Measurements from ENCODE around the gene SHMT2.
"Not testable (repeated sequence)": the region's sequence is repeated elsewhere in the genome, so short reads cannot be mapped to it uniquely, and the experiment has no call there.

The SHMT2 gene

DNA sequence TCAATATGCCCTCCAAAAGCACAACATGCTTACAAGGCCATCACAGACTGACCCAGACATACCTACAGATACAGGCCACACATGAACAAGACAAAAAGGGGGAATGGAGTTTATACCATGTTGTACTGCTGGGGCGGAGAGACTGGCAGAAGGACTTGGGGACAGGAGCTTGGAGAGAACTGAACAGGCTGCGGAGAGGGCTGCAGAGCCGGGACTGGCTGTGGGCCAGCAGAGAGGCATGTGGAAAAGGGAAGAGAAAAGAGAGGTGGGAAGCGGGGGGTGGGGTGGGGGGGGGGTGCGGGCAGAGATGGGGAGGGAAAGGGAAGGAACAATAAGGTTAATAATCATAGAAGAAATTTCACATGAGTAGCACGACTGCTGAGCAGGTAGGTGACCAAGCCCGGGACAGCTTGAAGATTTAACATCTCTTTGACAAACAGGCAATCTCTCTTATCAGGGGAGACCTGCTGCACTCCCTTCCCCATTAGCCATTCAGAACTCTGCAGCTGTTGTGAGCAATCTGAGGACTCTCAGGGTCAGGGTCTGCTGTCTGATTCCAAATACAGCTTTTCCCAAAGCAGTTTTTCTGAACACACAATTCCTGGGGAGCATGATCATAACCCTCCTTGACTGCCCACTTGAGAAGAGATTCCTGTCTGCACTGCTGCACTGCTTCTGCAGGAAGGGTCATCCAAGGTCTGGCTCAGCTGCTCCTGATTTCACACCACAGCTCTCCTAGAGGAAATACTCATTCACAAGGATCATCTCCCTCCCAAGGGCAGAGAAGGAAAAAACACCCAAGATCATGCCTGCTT, 43.0 kb downstream of the SHMT2 start:
- DNase-seq = peak; percentile 42

DNA sequence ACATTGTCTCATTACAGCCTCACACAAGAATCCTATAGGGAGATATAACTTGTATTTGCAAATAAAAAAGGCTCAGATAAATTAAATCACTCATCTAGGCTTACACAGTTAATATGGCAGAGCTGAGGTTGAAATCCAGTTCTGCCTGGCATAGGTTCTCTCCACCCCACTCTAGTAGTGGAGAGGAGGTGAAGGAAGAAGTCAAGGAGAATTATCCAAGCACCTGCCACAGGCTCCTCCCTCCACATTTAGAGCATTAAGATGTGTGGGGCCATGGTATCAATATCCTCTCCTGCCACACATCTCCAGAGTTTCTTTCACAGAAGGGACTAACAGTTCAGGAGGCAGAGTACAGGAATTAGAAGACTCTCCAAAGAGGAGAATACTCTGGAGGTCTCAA, 44.0 kb downstream of the SHMT2 start:
- no peak for DNase-seq

DNA sequence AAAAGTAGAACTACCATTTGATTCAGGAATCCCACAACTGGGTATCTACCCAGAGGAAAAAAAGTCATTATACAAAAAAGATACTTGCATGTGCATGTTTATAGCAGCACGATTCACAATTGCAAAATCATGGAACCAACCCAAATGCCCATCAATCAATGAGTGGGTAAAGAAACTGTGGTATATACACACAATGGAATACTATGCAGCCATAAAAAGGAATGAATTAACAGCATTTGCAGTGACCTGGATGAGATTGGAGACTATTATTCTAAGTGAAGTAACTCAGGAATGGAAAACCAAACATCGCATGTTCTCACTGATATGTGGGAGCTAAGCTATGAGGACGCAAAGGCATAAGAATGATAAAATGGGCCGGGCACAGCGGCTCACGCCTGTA, 46.7 kb downstream of the SHMT2 start:
- DNase-seq = not testable (repeated sequence)

DNA sequence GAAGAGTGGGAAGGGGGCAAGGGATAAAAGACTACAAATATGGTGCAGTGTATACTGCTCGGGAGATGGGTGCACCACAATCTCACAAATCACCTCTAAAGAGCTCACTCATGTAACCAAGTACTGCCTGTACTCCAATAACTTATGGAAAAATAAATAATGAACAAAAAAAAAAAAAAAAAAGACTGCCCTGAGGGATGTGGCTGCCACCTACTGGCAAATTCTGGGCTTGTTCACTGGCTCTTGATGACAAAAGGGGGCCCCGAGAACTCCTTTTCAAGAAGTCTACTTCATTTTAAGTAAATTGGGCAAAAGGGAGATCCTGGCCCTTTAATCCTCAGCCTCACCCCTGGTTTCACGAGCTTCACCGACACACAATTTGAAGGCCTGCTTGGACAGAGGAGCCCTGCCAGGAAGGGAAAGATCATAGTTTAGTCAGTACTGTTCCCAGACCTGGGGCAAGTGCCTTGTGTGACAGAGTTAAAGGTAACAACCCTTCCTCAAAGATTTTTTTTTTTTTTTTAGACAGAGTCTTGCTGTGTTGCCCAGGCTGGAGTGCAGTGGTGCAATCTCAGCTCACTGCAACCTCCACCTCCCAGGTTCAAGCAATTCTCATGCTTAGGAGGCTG, 47.5 kb downstream of the SHMT2 start:
- DNase-seq = no peak

DNA sequence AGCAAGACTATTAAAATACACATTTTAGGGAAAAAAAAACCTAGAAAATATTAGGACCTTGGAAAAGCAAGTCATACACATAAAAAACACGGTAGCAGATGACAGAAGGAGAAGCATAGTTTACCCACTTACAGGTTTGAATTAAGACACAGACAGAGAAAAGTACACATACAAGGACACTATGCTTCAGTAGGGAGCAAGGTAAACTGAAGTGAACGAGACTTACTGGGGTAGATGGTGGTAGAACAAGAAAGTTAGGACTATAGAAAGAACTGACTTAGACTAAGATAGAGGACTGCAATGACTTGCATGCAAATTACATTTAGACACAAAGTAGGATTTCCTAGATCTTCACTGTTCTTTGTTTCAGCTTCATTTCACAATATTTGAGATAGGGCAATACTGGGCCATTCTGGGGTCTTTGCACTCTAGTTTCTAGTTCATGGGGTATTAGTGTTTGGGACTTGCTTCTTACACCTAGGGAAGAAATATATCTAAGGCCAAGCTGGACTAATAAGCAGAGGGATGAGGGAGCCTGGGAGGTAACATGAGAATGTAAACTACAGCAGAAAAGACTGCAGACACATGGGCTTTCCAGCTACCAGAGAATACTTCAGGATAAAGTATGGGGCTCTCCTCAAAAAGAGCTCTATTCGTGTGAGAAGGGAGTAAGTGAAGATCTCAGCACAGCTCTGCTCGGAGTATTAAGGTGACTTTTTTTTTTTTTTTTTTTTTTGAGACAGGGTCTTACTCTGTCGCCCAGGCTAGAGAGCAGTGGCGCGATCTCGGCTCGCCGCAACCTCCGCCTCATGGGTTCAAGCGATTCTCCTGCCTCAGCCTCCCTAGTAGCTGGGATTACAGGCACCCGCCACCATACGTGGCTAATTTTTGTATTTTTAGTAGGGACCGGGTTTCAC, 49.2 kb downstream of the SHMT2 start:
- no peak for DNase-seq

DNA sequence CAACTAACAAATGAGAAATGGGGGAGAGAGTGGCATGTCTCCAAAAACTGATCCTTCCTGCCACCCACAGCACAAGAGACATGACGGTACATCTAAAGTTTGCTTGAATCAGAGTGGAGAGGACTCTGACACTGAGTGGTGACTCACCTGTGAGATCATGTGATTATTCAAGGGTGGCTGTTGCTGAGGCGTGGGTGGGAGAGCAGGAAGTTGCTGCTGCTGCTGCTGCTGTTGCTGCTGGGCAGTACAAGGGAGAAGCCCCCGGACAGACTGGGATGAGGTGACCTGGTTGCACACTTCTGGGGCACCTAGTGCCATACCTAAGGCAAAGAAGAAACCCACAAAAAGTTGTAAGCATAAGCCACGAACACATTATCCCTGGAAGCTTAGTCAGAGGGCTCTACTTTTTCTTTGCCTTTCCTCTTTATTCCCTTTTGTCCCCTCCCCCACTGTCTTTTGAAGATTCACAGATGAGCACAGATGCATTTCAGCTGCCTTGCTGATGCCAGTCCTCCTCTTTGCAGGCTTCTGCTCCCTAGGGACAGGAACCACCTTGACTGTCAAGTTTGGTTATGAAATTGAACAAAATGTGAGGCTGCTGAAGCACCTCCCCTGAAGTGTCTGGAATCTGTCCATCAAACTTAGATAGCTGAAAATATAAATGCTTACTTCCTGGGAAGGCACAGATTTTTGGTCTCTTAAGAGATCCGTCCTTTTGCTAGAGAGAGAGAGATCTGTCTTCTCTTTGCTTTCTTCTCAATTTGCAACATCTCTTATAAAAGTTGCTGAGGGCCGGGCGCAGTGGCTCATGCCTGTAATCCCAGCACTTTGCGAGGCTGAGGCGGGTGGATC, 50.9 kb downstream of the SHMT2 start:
- DNase-seq = peak; percentile 48

DNA sequence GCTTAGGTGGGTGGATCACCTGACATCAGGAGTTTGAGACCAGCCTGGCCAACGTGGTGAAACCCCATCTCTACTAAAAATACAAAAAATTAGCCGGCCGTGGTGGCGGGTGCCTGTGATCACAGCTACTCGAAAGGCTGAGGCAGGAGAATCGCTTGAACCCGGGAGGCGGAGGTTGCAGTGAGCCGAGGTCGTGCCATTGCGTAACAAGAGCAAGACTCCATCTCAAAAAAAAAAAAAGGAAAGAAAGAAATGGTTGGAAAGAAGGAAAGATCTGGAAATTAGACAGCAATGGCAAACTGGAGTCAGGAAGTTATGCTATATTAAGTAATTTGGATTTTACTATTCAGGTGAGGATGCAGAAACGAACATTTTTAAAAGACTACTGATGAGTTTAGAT, 52.6 kb downstream of the SHMT2 start:
- DNase-seq = not testable (repeated sequence)
